NCI-H2081 (cell line): ENCODE results near the gene LXN.
A peak's percentile ranks its signal among the peaks of the same experiment; 100 is the strongest.

ENCODE experiments used
- DNase-seq, 2 experiments: peaks; one replicate each; lab custom pipeline; 2025; lab: John Stamatoyannopoulos, UW

Gene LXN

DNA sequence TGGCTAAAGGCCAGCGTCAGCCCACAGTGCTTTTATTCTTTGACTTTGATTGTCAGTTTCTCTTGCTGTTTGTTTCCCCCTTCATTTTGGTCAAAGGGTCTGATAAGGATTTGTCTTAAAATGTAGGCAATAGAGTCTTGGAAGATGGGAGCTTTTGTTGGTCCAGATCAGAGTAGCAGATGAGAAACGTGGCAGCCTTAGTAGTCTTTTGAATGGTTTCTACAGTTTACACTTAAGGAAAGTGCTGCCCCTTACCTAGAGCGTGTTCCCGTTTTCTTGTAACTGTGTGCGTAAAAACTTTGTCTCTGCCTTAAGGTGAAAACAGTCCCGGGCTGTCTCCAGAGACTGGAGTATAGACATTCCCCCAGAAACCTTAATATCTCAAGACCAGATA is 630 bp downstream of the LXN start:
- no peak for DNase-seq

DNA sequence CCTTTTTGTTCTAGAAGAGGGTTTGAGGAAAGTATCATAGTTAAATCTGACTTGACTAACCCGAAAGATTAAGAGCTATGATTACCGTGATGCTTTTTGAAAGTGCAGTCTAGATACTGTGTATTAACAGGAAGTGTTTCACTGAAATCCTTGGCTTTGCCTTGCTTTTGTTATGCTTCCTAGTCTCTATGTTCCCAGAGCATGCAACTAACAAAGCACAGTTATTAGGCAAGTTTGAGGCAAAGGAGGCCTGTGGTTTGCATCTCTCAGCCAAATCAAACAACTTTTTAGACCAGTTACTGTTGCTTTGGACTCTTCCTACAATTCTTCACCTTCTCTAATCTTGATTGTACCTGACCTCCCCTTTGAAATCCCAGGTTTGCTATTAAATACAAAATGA is 3.9 kb downstream of the LXN start:
- DNase-seq: no peak

DNA sequence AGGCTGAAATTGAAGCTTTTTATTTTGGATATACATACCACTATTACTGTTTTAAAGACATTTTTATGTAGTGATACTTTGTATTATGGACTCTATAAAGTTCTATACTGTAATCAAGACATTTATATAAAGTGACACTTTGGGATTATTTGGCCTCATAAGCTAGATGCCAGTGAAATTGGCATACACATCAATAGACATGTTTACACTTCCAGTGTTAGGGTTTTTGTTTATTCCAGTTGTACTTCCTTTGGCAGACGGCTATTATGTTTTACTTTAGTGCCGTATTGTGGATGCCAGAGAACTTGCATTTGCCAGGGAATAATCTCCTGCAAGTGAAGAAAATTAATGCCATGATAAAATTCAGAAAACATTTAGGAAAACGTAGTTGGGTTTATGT is 6.0 kb downstream of the LXN start:
- DNase-seq: no peak

DNA sequence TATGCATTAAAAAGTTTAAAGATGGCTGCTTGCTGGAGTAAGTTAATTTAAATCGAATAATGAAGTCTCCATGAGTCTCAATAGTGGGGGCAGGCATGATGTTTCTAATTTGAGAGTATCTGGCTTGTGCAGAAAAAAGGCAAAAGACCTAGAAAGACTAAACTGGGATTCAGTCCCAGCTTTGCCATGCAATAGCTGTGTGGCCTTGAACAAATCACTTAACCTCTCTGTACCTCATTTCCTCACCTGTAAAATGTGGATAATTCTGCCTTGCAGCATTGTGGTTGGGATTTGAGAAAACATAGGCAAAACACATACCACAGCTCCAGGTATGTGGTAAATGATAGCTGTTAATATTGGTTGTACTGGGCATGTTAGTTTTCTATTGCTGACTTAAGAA is 8.6 kb downstream of the LXN start:
- no peak for DNase-seq

DNA sequence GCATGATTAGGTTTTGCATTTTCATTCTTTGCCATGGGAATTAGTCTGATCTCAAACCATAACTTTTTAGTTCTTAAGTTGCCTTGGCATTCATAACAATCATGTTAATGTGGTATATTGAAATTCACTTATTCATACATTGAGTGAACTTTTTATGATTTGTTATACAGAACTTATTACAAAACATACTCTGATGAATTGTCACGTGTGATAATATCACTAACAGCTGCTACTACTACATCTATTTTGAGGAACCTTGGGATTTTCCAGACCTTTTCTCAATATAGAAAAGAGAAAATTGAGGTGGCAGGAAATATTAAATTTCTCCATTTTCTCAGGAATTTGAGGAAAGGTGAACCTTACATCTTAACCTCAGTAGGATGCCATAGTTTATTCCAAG is 9.2 kb downstream of the LXN start:
- DNase-seq: no peak

DNA sequence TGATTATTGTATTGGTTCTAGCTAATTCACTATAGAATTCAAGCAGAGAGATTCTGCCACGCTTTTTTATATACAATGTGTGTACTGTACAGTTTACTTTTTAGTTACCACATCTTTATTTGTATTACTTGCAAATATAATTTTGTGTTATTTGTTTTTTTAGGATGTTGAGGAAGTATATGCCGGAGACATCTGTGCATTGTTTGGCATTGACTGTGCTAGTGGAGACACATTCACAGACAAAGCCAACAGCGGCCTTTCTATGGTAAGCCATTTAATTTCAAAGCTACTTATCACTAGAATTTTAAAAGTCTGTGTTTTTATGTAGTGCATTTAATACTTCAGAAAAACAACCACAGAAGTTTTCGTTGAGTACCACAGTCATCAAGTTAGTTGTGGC is 11.7 kb downstream of the LXN start:
- no peak for DNase-seq

DNA sequence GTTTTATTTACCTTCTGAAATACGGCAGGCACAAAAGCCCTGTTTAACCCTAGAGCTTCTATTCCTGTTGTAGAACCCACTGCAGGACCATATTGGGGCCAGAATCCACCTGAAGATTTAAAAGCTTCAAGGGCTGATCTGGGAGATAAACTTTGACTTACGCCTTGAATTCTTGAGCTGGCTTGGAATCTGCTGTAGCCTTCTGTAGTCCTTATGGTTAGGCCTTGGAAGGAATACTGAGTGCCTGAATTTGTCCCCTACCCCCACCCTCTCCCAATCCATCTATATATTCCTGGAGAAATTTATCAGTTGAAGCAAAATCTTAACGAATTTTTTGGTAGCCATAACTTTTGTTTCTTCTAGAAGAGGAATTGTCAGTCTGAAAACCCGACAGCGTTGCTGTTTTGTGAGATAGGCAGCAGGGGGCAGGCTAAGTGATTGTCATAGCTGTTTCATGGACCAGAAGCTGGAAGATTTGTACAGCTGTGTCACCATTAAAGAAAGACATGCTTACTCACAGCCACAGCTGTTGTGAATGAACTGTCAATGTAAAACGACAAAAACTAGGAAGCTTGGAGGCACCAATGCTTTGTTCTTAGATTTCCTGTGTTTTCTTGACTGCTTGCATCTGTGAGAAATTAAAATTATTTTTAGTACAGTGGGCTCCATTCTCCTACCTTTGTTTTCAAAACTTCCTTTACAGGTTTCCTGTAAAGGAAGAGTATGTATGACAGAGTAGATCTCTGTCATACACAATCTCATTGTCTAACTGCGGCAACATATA is 12.8 kb downstream of the LXN start:
- DNase-seq: peak; percentile 52 to 81

DNA sequence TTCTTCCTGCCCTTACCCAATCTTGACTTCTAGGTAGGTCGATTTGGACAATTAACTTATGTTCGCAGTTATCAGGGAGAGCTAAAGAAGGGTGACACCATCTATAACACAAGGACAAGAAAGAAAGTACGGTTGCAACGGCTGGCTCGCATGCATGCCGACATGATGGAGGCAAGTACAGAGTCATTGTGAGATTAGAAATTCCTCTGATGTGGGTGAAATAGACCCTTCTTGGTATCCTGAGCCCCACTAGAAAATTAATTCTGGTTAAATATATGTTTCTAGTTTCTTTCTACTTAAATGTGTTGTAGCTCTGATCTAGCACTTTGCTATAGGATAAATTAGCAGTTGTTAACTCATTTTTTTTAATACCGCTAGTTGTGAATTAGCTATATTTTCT is 13.6 kb downstream of the LXN start:
- no peak for DNase-seq

DNA sequence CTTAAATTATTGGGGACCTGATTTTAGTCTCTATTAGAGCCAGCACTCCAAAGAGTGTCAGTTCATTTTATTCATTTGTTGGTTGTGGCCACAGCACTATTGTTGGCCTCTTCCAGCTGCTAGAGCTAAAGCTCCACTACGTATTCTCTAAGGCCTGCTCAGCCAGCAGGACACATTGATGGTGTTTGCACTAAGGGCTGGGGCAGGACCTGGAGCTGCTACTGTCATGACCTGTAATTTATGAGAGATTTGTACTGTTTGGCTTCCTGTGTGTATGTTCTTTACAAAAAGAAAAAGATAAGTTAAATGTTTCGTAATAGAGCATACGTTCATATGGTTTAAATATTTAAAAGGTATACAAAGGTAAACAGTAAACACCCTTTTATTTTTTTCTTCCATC is 20.0 kb downstream of the LXN start:
- no peak for DNase-seq

DNA sequence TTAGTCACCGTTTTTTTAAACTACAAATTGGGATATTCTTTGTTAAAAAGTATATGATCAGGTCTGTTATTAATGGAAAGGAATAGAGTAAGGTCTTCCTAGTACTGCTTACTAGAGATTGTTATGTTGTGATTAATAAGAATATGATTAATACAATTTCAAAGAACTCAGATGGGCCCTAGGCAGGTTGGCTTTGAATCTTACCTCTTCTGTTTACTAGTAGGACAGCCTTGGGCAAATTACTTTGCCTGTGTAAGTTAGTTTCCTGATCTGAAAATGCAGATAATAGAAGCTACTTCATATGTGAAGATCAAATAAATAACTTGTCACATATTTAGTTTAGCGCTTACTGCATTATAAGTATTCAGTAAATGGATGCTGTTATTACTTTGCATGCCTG is 21.3 kb downstream of the LXN start:
- no peak for DNase-seq

DNA sequence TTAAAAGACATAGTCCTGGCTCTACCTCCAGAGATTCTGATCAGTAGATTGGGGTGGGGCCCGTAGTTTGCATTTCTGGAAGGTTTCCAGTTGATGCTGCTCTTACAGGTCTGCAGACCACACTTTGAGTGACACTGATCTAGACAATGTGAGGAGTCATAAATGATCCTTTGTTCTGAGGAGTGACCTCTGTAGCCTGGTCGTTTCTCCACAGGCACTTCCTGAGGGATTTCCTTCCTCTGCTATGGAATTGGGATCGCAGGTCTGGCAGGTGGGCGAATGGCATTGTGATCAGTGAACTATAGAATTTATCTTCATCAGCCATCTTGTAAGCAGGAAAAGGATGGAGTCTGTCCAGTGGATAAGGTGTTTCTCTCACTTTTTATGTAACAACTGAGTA is 22.7 kb downstream of the LXN start:
- DNase-seq: no peak

DNA sequence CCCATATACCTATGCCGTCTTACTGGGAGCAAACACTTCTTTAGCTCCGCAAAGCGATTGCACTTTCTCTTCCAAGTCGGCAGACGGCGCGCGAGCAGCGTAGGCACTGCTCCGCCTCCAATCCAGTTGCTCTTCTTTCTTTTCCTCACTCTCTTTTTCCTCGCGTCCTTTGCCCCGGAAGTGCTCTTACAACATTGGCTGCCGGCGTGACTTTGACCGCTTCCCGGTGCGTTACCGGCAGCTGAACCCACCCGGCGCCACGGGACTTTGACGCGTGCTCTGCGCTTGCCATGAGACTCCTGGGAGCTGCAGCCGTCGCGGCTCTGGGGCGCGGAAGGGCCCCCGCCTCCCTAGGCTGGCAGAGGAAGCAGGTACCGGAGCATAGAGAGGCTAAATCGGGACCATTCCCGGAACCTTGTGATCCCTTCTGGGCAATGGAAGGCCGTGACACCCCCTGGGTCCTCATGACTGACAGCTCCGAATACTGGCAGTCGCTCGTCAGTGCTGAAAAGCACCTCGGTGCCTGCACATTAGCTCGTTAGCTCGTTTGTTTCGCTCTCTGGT is 28.0 kb downstream of the LXN start, which contains the start of gene GFM1:
Gene GFM1, plus strand, starts transcription at position 183 of the 564 bp plus-strand sequence. Its CDS starts 108 bp downstream, at position 291.
- peak; percentile 98 to 99 for DNase-seq

DNA sequence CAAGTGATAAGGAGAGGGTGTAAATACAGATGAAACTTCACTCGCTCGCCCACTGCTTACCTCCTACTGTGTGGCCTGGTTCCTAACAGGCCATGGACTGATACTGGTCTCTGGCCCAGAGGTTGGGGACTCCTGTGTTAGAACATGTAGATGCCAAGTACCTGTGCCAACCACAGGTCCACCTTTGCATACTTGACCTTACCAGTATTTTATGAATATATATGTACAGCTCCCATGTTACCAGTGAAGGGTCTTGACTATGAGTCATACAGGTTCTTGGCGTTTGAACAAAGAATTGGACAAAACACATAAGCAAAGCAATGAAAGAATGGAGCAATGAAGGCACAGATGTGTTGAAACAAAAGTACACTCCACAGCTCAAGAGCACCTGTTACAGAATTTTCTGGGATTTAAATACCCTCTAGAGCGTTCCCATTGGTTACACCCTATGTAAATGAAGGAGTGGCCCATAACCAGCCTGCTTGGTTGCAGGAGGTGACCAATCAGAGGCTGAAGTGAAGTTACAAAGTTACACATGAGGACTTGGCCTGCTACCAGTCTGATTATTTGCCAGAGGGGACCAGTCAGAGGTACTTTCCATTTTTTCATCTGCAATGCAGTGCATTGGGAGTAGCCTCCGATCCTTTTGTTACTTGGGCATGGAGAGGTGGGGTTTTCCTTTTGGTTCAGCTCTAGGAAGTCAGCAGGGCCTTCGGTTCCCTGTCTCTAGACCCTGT is 29.8 kb downstream of the LXN start:
- DNase-seq: no peak

DNA sequence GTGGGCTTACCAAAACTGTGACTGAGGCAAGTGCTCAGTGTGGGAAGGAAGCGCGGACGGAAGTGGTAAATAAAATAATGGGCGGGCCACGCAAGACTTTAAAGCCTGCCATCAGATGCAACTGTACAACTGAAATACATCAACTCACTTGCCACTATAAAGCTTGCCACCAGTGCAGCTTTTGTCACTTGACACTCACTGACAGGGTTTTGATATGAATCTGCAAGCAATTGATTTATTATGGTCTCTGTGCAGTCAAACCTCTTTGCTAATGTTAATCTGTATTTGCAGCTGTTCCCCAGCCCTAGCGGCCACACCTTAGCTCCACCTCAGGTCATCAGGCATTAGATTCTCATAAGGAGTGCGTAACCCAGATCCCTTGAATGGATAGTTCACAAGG is 30.4 kb downstream of the LXN start:
- no peak for DNase-seq

DNA sequence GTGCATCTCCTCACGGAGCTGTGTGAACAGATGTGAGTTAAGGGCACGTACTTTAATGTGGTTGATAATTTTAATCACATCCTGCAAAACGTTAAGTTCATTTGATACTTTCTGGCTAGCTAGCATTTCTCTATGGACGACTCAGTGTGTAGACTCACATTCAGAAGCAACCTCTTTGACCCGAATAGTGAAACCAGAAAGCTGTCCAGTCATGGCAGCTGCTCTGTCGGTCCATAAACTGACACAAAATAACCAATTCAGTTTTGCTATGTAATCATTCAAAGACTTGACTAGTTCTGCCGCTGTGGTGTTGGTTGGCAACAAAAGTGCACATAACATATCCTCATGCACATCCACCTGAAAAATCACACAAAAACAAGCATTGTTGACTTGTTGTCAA is 31.8 kb downstream of the LXN start:
- DNase-seq: no peak

DNA sequence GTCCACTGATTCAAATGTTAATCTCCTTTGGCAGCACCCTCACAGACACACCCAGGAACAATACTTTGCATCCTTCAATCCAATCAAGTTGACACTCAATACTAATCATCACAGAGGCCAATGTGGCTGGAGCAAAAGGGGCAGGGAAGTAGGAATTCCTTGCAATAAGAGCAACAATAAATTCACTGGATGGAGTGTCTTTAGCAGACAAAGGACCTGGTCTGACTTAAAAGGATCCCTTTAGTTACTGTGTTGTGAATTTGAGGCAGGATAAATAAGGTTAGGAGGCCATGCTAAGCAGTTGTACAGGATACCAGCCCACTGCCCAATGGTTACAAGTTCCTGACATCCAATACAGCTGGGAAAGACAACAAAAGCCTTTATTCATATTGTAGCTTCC is 40.5 kb downstream of the LXN start:
- no peak for DNase-seq

DNA sequence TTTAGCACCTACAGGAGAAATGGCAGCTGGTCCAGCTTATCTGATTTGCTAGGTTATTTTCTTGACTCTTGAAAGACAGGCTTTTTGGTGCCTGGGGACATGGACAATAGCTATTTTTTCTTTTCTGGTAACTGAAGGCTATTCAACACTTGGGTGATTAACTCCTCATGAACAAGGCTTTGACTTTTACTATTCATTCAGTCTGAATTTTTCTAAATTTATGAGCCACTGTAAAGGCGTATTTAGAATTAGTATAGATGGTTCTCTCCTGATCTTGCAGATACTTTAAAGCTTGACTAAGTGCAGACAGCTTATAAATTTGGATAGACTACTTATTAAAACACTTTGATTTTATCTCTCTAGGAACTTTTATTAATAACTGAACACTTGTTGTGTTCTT is 46.6 kb downstream of the LXN start:
- DNase-seq: no peak

DNA sequence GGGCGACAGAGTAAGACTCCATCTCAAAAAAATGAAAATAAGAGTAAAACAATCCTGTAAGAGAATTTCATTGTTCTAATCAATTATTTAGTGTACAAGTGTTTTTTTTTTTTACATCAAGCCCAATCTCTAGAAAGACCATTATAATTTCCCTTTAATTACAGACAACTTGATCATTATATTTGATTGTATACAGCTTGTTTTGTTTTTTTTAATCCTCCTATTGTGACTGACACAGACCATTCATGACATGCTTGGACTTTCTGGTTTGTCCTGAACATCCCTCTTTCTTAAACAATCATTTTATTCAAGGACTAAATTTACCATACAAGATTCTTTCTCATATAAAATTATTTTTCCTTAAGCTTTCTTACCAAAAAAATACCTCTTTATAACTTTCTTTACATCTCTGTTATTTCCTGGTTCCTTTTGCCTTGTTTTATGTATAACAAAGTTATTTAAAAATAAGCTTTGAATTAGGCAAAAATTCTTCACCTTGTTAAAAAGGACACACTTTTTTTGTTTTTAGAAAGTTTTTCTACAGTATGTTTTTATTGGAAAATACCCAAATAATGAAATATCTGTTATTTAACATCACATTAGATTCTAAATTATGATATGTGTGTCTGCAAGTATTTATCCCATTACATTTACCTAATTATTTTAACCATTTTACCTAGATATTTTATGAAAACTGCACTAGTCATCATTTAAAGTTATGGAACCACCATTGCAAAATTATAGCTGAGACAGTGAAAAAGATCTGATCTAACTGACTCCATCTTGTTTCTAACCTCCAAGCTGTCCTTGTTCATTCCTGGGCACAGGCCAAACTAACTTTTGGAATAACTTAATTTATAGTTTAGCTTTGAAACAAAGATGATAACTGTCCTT is 54.2 kb downstream of the LXN start:
- no peak for DNase-seq
